Activated naive CD8-positive, alpha-beta T cell treated with anti-CD3 and anti-CD28 coated beads, Interleukin-2, amount 10 ng/mL, durations not matched to agents 7 days and 5 days (primary cell): ENCODE measurements around the gene ELL. TPM values are rescaled to one million over a fixed set of nuclear protein-coding genes. Genes with fewer than 3 reads are reported as not detected.

Experiments used
- ATAC-seq: fragments of 150-1000 bp; cut with Tn5 transposase; one replicate; pipeline ENCODE4 v1.10.0; 2021; ENCODE audit warnings: low read depth, moderate library complexity
- POLR2A ChIA-PET: fragments of 350-600 bp; sonication (Branson Sonifier 250); formaldehyde crosslinking; loops from one replicate; lab custom pipeline; 2021; ENCODE audit warnings: antibody characterized with exemption; lab: Charles Lee
- DNase-seq: peaks from one replicate; pipeline ENCODE4 v3.0.0; 2021
- H3K27ac Mint-ChIP-seq: one replicate; pipeline ENCODE4 v1.8.0; 2022; ENCODE audit warnings: mild to moderate bottlenecking, mixed read lengths
- H3K27me3 Mint-ChIP-seq: one replicate; pipeline ENCODE4 v1.8.0; 2022; ENCODE audit warnings: mild to moderate bottlenecking, moderate library complexity, mixed read lengths
- H3K36me3 Mint-ChIP-seq: one replicate; pipeline ENCODE4 v1.8.0; 2021; ENCODE audit warnings: mild to moderate bottlenecking, mixed read lengths
- H3K4me1 Mint-ChIP-seq: one replicate; pipeline ENCODE4 v1.8.0; 2021; ENCODE audit warnings: mixed read lengths
- H3K4me3 Mint-ChIP-seq: one replicate; pipeline ENCODE4 v1.8.0; 2022; ENCODE audit warnings: mild to moderate bottlenecking, moderate library complexity, mixed read lengths
- H3K9me3 Mint-ChIP-seq: one replicate; pipeline ENCODE4 v1.8.0; 2021; ENCODE audit warnings: mixed read lengths
- total RNA-seq, 2 experiments: library from RNA; stranded (reverse); gene quantifications; one replicate each; pipeline ENCODE4 v1.2.3, GENCODE V29; 2021

ELL gene
- total RNA-seq, 2 experiments from 2014 or later: 28.5 to 31.2 TPM

DNA sequence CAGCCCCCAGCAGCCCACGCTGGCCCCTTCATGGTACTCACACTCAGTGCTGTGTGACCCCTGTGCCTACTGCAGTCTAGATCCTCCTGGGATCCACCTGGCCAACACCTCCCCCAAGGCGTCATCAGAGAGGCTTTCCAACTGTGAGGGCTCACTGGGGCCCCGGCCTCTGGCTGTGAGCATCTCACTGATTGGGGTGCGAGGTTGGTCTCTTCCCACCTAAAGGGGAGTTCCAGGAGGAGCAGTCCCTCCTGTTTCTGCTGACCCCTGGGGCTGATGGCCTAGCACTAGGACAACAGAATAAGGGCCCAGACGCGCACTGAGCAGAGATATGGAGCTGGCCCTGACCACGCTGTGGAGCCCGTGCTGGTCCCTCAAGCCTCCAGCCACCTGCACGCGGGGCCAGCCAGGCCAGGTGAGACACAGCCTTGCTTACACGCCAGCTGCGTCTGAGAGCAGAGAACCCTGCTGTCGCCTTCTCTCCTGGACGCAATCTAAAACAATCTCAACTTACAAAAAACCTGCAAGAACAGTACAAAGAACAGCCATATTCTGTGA lies 32.2 kb downstream of the ELL start:
- peaks cover 24% of the 10 kb centered on the region for H3K4me1 Mint-ChIP-seq
- H3K4me3 Mint-ChIP-seq: no peak overlapping the region
- POLR2A ChIA-PET: no interaction called here
- no peak for DNase-seq
- H3K36me3 Mint-ChIP-seq: no peaks in the 10 kb centered on the region
- no peak for ATAC-seq
- H3K27ac Mint-ChIP-seq: no peak overlapping the region
- H3K9me3 Mint-ChIP-seq: no peaks in the 10 kb centered on the region
- no peaks in the 10 kb centered on the region for H3K27me3 Mint-ChIP-seq

DNA sequence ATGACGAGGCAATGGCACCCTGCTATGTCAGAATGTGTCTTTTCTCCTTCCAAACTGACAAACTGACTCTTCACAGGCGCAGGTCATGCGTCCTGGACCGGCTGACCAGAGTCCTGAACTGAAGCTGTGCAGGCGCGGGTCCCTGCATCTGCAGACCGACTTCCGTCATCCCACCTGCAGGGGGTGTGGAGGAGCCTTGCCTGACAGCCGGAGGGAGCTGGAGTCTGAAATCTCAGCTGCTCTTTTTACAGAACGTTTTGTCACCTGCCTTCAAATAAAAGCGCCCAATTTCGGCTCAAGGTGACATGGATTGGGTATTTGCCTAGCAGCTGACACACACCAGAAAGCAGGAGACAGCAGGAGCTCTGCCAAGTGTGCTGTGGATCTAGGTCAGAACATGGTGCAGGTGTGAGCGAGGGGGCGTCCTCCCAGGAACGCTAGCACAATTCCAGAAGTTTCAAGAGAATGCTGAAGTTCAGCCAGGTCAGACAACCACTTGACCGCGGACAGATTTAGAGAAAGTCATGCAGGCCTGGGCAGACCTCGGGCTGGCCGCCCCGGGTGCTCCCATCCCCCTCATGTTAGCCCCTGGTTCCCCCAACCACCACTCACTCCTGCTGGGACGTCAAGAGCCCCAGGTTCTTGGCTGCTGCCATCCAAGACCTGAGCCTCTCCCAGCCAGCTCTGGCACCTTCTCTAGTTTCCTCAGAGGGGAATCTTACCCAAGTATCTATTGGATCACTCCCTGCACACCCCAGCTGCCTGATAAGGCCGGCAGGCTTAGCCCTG lies 32.8 kb downstream of the ELL start:
- POLR2A ChIA-PET: no interaction called here
- no peaks in the 10 kb centered on the region for H3K36me3 Mint-ChIP-seq
- H3K27ac Mint-ChIP-seq: no peak overlapping the region

DNA sequence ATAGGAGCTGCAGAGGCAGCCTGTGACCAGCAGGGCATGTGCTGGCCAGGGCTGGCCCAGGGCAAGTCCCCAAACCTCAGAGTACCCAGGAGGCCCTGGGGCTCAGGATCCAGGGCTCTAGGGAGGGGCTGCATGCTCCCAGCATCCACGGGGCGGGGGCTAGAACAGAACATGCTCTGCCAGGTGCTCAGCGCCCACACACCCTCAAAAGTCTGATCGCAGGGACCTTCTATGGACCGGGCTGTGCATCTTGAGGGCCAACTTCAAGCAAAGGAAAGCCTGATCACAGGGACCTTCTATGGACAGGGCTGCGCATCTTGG lies 33.5 kb downstream of the ELL start:
- H3K27me3 Mint-ChIP-seq: no peaks in the 10 kb centered on the region
- no peaks in the 10 kb centered on the region for H3K36me3 Mint-ChIP-seq
- no peaks in the 10 kb centered on the region for H3K9me3 Mint-ChIP-seq
- no peak overlapping the region for H3K4me3 Mint-ChIP-seq
- POLR2A ChIA-PET: no interaction called here
- DNase-seq (no peak), ATAC-seq (no peak)
- H3K4me1 Mint-ChIP-seq: peaks cover 18% of the 10 kb centered on the region
- no peak overlapping the region for H3K27ac Mint-ChIP-seq

More for the DNA sequence above, 32.8 kb downstream of the ELL start:
- DNase-seq: no peak
- H3K27me3 Mint-ChIP-seq: no peaks in the 10 kb centered on the region
- ATAC-seq: no peak
- H3K9me3 Mint-ChIP-seq: no peaks in the 10 kb centered on the region
- peaks cover 19% of the 10 kb centered on the region for H3K4me1 Mint-ChIP-seq
- no peak overlapping the region for H3K4me3 Mint-ChIP-seq

DNA sequence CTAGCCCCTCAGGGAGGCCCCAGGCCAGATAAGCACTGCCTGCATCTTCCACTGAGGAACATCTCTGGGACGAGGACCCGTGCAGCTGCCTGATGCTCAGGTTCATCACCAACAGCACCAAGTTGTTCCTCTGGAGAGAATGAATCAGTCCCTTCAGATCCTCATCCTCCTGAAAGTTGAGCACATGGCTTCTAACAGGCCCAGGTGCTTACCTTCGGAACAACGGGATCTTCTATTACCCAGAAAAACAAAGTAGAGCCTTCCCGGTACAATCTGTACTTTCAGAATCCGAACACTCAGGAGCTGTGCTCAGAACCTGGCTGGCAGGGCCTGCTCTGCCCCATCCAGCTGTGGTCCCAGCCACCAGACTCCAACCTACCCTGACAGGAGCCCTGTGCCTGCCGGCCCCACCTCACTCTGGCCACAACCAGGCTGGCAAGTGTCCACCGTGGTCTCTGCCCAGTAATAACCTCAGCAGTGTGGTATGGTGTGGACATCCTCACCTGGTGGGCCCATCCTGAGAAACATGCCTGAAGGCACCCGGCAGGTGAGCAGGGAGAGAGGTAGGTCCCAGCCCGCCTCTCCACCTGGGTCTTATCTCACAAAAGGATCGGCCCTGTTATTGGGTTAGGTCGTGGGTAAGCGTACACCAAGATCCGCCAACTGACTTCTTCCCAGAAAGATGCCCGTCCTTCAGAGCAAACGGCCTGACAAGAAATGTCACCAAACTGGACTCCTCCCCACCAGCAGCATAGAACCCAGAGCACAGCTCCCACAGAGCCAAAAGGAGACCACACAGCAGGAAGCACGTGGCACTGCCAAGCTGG lies 34.1 kb downstream of the ELL start:
- no peaks in the 10 kb centered on the region for H3K36me3 Mint-ChIP-seq
- no peaks in the 10 kb centered on the region for H3K9me3 Mint-ChIP-seq
- DNase-seq: no peak
- H3K27ac Mint-ChIP-seq: no peak overlapping the region
- ATAC-seq: no peak
- POLR2A ChIA-PET: no interaction called here
- no peak overlapping the region for H3K4me3 Mint-ChIP-seq
- no peaks in the 10 kb centered on the region for H3K27me3 Mint-ChIP-seq
- H3K4me1 Mint-ChIP-seq: peaks cover 20% of the 10 kb centered on the region

DNA sequence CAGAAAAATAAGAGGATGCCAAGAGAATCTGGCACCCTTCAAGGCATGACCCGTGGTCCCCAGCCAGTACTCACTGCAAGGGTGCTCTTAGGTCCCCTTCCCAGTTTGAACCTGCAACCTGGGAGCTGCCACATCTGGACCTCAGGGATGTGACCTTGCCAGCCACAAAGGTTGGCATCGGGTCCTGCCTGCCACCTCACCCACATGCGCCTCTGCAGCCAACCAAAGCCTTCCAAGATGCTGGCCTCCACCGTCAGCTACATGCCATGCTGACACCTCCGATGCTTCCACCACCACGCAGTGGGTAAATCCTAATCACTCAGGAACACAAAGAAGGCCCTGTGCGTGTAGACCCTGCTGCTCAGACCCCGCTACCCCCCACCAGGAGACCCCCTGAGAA lies 35.1 kb downstream of the ELL start:
- POLR2A ChIA-PET: no interaction called here
- no peaks in the 10 kb centered on the region for H3K36me3 Mint-ChIP-seq
- H3K27ac Mint-ChIP-seq: no peak overlapping the region

DNA sequence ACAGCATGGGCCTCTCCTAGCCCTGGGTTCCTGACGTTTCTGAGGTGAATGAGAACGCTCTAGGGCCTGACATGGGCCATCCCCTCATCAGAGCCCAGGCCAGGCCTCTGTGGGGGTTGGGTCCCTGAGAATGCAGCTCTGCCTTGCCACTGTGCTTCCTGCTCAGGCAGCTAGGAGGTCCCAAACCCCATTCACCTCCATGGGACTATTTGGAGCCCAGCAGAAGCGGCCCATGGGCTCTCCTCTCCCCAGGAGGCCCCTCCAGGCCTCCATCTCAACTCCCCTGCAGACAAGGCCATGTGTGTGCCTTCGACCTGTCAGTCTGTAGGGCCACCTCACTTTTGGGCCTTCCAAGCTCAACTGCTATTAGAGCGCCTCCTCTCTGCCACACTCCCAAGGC lies 36.9 kb downstream of the ELL start:
- DNase-seq: no peak
- POLR2A ChIA-PET: no interaction called here
- no peaks in the 10 kb centered on the region for H3K36me3 Mint-ChIP-seq
- no peak overlapping the region for H3K27ac Mint-ChIP-seq
- H3K4me3 Mint-ChIP-seq: no peak overlapping the region
- peaks cover 30% of the 10 kb centered on the region for H3K4me1 Mint-ChIP-seq
- H3K9me3 Mint-ChIP-seq: no peaks in the 10 kb centered on the region
- no peaks in the 10 kb centered on the region for H3K27me3 Mint-ChIP-seq
- ATAC-seq: no peak

More for the DNA sequence above, 35.1 kb downstream of the ELL start:
- Mint-ChIP-seq H3K4me3 (no peak overlapping the region), H3K4me1 (peaks cover 23% of the 10 kb centered on the region), H3K9me3 (no peaks in the 10 kb centered on the region), H3K27me3 (no peaks in the 10 kb centered on the region)
- DNase-seq: no peak
- ATAC-seq: no peak

DNA sequence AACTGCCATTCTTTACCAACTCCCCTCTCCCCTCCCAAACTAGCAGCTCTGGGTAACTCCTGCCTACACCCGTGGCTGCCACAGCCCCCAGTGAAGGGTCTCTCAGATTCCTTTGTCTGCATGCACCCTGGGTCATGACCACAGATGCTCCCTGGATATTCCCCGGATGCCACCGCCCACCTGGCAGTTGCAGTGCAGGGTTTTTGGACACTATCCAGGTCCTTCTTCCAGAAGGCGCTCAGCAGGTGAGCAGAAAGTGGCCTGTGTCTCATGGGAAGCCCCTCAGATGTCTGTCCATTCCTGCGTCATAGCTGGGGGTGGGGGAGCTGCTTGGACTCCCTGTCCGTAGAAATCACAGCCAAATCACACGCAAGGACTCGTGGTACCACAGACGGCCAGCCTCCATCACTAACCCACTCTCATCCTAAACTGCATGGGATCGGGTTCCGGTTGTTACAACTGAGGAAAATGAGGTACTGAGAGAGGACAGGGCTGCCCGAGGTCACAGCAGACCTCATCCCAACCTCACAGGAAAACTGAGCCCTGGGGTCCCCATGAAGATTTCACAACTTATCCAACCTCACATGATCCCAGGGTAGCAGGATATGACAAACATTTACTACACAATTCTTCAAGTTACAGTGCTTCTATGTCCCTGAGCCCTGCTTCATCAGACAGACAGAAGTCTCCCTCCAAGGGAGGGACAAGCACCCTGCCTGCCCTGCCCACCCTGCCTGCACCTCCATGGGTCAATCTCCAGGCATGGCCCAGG lies 38.6 kb downstream of the ELL start:
- H3K36me3 Mint-ChIP-seq: no peaks in the 10 kb centered on the region
- no peak overlapping the region for H3K27ac Mint-ChIP-seq
- peaks cover 45% of the 10 kb centered on the region for H3K4me1 Mint-ChIP-seq
- POLR2A ChIA-PET: no interaction called here
- H3K4me3 Mint-ChIP-seq: no peak overlapping the region
- no peaks in the 10 kb centered on the region for H3K27me3 Mint-ChIP-seq
- DNase-seq: no peak
- no peak for ATAC-seq
- H3K9me3 Mint-ChIP-seq: no peaks in the 10 kb centered on the region

DNA sequence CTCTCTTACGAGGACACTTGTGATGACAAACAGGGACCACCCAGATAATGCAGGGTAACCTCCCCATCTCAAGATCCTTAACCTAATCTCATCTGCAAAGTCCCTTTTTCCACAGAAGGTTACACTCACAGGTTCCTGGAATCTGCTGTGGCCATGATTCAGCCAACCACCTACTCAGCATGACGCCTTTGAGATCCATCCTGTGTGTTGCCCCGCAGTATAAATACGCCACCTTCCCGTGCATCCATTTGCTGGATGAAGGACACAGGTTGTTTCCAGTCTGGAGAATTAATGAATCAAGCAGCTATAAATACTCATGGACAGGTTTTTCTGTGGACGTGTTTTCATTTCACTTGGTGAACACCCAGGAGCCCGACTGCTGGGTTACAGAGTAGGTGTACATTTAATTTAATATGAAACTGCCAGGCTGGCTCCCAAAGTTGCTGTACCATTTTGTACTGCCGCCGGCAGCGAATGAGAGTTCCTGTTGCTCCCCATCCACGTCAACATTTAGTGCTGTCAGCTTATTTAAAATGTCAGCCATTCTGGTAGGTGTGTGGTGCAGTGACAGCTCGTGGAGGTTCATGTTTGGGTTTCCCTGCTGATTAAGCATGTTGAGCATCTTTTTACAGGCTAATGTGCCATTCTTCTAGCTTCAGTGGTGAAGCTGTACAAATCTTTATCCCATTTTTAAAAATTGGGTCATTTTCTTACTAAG lies 40.2 kb downstream of the ELL start:
- Mint-ChIP-seq H3K4me1 (peaks cover 53% of the 10 kb centered on the region), H3K36me3 (no peaks in the 10 kb centered on the region), H3K27ac (peak overlapping the region; percentile 11), H3K27me3 (no peaks in the 10 kb centered on the region), H3K9me3 (no peaks in the 10 kb centered on the region), H3K4me3 (no peak overlapping the region)
- no peak for ATAC-seq
- POLR2A ChIA-PET: interaction anchor here (0.6 to 0.9 kb wide), 4 partner anchors 21 to 91 kb away, joined by 3 to 7 read pairs (median 4); no protein-coding TSS in a partner anchor
- DNase-seq: no peak

DNA sequence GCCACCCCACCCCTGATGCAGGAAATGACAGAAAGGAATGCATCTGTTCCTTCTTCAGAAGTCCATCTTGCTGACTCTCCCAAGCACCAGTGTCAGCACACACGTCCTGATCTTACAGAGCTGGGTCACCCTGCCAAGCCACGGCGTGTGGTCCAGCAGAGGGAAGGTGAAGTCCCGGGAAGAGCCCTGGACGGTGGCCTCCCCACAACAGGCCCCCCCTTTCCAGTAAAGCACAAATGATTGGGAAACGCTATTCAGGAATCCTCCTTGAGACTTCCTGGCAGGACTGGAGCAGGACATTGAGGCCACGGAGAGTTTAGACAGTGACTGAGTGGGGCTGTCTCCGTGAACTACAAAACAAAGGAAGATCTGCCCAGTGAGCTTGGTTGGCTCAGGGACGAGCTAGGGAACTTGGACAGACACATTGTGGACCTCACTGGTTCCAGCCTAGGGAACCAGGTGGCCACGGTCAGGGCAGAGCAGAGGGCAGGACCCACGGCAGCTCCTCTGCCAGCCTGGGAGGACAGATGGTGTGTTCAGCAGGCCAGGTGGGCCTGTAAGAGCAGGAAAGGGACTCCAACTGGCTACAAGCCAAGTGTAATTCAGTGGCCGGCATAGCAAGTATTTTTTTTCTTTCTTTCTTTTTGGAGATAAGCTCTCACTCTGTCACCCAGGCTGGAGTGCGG lies 41.7 kb downstream of the ELL start:
- Mint-ChIP-seq H3K9me3 (no peaks in the 10 kb centered on the region), H3K4me1 (peaks cover 58% of the 10 kb centered on the region), H3K27me3 (no peaks in the 10 kb centered on the region), H3K36me3 (no peaks in the 10 kb centered on the region), H3K4me3 (peak overlapping the region; percentile 11), H3K27ac (peak overlapping the region; percentile 67)
- ATAC-seq (no peak), DNase-seq (no peak)
- POLR2A ChIA-PET: interaction anchor here (0.9 kb wide), 1 partner anchor 63 kb away, joined by 3 read pairs; no protein-coding TSS in a partner anchor

DNA sequence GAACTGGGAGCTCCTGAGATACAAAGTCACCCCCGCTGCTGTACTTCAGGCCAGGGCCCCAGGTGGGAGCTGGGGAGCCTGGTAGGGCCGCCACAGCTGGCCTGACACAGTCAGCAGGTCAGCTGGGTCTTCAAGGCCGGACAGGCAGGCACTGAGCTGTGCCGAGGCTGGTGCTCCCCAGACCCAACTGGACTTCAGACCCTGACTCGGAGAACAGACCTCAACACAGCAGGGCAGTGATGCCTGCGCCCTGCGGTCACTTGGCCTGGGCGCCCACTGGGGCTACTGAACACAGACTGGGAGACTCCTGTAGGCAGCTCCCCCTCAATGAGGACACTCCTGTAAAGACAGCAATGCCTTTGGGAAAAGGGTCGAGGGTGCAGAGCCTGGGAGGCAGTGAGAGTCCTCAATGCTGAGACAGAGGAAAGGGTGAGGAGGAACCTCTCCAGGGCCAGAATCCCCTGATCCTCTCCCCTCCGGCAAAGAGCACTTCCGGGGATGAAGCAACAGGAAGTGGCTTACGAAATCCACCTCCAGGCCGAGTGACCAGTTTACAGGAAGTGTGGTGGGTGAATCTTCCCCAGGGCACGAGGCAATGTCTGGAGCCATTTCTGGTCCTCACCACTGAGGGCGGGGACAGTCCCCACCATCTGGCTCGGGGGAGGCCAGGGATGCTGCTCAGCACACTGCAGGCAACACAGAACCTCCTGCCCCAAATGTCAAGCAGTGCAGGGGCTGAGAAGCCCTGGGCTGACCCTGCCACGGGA lies 43.1 kb downstream of the ELL start:
- Mint-ChIP-seq H3K9me3 (no peaks in the 10 kb centered on the region), H3K27me3 (no peaks in the 10 kb centered on the region), H3K4me1 (peaks cover 61% of the 10 kb centered on the region), H3K36me3 (no peaks in the 10 kb centered on the region), H3K4me3 (peak overlapping the region; percentile 54), H3K27ac (peak overlapping the region; percentile 70)
- peak; percentile 76 for ATAC-seq
- POLR2A ChIA-PET: interaction anchor here (0.6 to 1.2 kb wide), 3 partner anchors 21 to 109 kb away, joined by 3 to 4 read pairs (median 3); partner anchors contain the start of genes REX1BD and UBA52
- peak; percentile 59 for DNase-seq

DNA sequence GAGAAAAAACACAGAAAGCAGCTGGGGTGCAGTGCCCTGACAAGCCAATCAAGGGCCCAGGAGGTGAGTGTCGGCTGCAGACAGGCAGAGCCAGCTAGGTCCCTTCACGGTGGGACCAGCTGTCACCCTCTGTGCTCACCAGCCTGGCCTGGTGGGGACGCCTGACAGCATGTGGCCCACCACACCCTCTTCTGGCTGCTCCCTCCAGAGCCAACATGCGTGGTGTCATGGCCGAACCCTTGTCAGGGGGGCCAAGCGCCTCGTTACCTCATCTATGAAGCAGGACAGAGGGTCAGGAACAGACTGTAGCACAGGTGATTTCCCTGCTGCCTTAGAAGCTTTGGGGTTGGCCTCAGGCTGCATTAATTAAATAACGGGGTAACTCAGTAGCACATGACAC lies 43.9 kb downstream of the ELL start:
- DNase-seq (no peak), ATAC-seq (no peak)
- Mint-ChIP-seq H3K9me3 (no peaks in the 10 kb centered on the region), H3K27me3 (no peaks in the 10 kb centered on the region), H3K27ac (peak overlapping the region; percentile 70), H3K4me3 (no peak overlapping the region), H3K36me3 (peaks cover under 1% of the 10 kb centered on the region), H3K4me1 (peaks cover 57% of the 10 kb centered on the region)
- POLR2A ChIA-PET: interaction anchor here (0.9 to 1.2 kb wide), 2 partner anchors 94 to 110 kb away, joined by 3 to 4 read pairs; partner anchors contain the start of genes REX1BD and UBA52
